Left ventricle myocardium superior (tissue), 1 donor: ENCODE measurements around the gene ZNRD2. TPM values are rescaled to one million over a fixed set of nuclear protein-coding genes. Genes with fewer than 3 reads are reported as not detected.
A peak's percentile ranks its signal among the peaks of the same experiment; 100 is the strongest.
"Not testable (repeated sequence)": the region's sequence is repeated elsewhere in the genome, so short reads cannot be mapped to it uniquely, and the experiment has no call there.

Experiments
- ATAC-seq: fragments of 200-7000 bp; cut with Tn5 transposase; one replicate; pipeline ENCODE4 v1.9.1; 2020; ENCODE audit warnings: mild to moderate bottlenecking, moderate library complexity
- DNase-seq: peaks from one replicate; pipeline ENCODE4 v3.0.0-alpha.2; 2020
- intact Hi-C: fragments of 100-400 bp; cut with micrococcal nuclease; formaldehyde crosslinking; loops from one replicate; pipeline ENCODE4 v1.11.0; 2022
- total RNA-seq: library from RNA; stranded (reverse); fragmentation: NEBNext Ultra II Directional; extraction: Animal tissue kit (Norgen Biotek cat#: 25700); gene quantifications from one replicate; pipeline ENCODE4 v1.2.1, GENCODE V29; 2021
- donor health status: DM: no; HTN: yes; CAD: no; lungs with severe emphysema.

The ZNRD2 gene
- total RNA-seq, 1 donor from 2014 or later = 25.0 TPM

GRCh38 chr11:65553301-65554001 lies 16.8 kb upstream of the ZNRD2 start:
- intact Hi-C loops = no loop called here
- DNase-seq (no peak), ATAC-seq (no peak)

GRCh38 chr11:65554057-65554818 lies 16.0 kb upstream of the ZNRD2 start:
- ATAC-seq = no peak
- intact Hi-C loops = no loop called here
- DNase-seq = no peak

GRCh38 chr11:65554842-65555430 lies 15.3 kb upstream of the ZNRD2 start:
- intact Hi-C loops = no loop called here
- DNase-seq (no peak), ATAC-seq (no peak)

GRCh38 chr11:65555693-65556231 lies 14.5 kb upstream of the ZNRD2 start:
- ATAC-seq (peak; percentile 2), DNase-seq (peak; percentile 71)
- intact Hi-C loops = no loop called here

GRCh38 chr11:65556470-65557279 lies 13.6 kb upstream of the ZNRD2 start:
- DNase-seq (no peak), ATAC-seq (no peak)
- intact Hi-C loops = no loop called here

- DNase-seq = peak; percentile 68
- ATAC-seq = no peak
- intact Hi-C loops = no loop called here
These were observed 12.8 kb upstream of the ZNRD2 start for GRCh38 chr11:65557280-65558001.

- intact Hi-C loops = no loop called here
- ATAC-seq = peak; percentile 86
- peak; percentile 92 for DNase-seq
These were observed 12.0 kb upstream of the ZNRD2 start, which contains the start of gene LTBP3 for GRCh38 chr11:65558002-65558929. LTBP3 (minus strand) TSS chr11:65558359; CDS start chr11:65557959, 400 bp downstream.

GRCh38 chr11:65558930-65559509 lies 11.3 kb upstream of the ZNRD2 start:
- ATAC-seq (peak; percentile 72), DNase-seq (peak; percentile 88)
- intact Hi-C loops = no loop called here

GRCh38 chr11:65559535-65559934 lies 10.7 kb upstream of the ZNRD2 start:
- intact Hi-C loops = no loop called here
- DNase-seq (peak; percentile 30), ATAC-seq (no peak)

- ATAC-seq (peak; percentile 43), DNase-seq (no peak)
- intact Hi-C loops = no loop called here
These were observed 10.2 kb upstream of the ZNRD2 start for GRCh38 chr11:65559951-65560537.

- intact Hi-C loops = no loop called here
- peak; percentile 75 for DNase-seq
- peak; percentile 5 for ATAC-seq
These were observed 9.5 kb upstream of the ZNRD2 start for GRCh38 chr11:65560555-65561418.

- no peak for DNase-seq
- ATAC-seq = no peak
- intact Hi-C loops = no loop called here
These were observed 8.3 kb upstream of the ZNRD2 start for GRCh38 chr11:65562020-65562419.

- ATAC-seq = no peak
- DNase-seq = no peak
- intact Hi-C loops = no loop called here
These were observed 7.5 kb upstream of the ZNRD2 start for GRCh38 chr11:65562788-65563187.

GRCh38 chr11:65563601-65564000 lies 6.7 kb upstream of the ZNRD2 start:
- no peak for DNase-seq
- intact Hi-C loops = no loop called here
- no peak for ATAC-seq

- DNase-seq, ATAC-seq, intact Hi-C loops: not testable (repeated sequence)
These were observed 5.3 kb upstream of the ZNRD2 start for GRCh38 chr11:65564879-65565559.
